ENCODE results near the gene CUZD1.

- no peak for TF ChIP-seq POLR2AphosphoS5 (IDR thresholded peaks at IDR 0.05)
- no peak for TF ChIP-seq CTCF (IDR thresholded peaks at IDR 0.05; ENCODE audit: poor library complexity, severe bottlenecking)
- TF ChIP-seq REST (IDR thresholded peaks at IDR 0.05; ENCODE audit: borderline replicate concordance), result no peak
- no peak for TF ChIP-seq EP300 (conservative IDR thresholded peaks at IDR 0.05; ENCODE audit: poor library complexity, severe bottlenecking)
- no peak for TF ChIP-seq EZH2 (IDR thresholded peaks at IDR 0.05; ENCODE audit: borderline replicate concordance, insufficient read depth, low read length, poor library complexity, severe bottlenecking)
- TF ChIP-seq MXI1 (conservative IDR thresholded peaks at IDR 0.05; ENCODE audit: poor library complexity, severe bottlenecking), result no peak
- no peak for TF ChIP-seq TAF1 (IDR thresholded peaks at IDR 0.05; ENCODE audit: low read depth)
Observed at GRCh38 chr10:122856902-122857301, 11.2 kb upstream of the CUZD1 start.

Data from neural cell (in vitro differentiated cells).